Articular chondrocyte of knee joint (primary cell): ENCODE results near the gene MS4A6E. TPM values are rescaled to one million over a fixed set of nuclear protein-coding genes. Genes with fewer than 3 reads are reported as not detected.

Experiments used
- total RNA-seq: library from RNA; depleted of rRNA; stranded (reverse); fragments of >200 nt; gene quantifications from 2 replicates; pipeline ENCODE4 v1.2.3, GENCODE V29; 2012

The MS4A6E gene
- not detected in 2 replicates for total RNA-seq

GRCh38 chr11:60326955-60327354 is at the start of gene MS4A6E:
Gene MS4A6E, plus strand, starts transcription at chr11:60327255. Its CDS starts 7,641 bp downstream, at chr11:60334896.

GRCh38 chr11:60280412-60280811 is 46.6 kb upstream of the MS4A6E start, which contains the start of gene MS4A4A:
Gene MS4A4A, plus strand, starts transcription at chr11:60280666. Its CDS starts 10 bp downstream, at chr11:60280676.

GRCh38 chr11:60378354-60378753 is 51.3 kb downstream of the MS4A6E start, which contains the start of gene MS4A7:
Gene MS4A7, plus strand, starts transcription at chr11:60378532. Its CDS starts 4,610 bp downstream, at chr11:60383142.

Other genes starting within 250 kb of the MS4A6E start
- not detected in 2 replicates for gene MS4A2, start 238.6 kb upstream of the MS4A6E start, total RNA-seq
- not detected in 2 replicates for gene MS4A6A, start 144.2 kb upstream of the MS4A6E start, total RNA-seq
- not detected in 2 replicates for gene MS4A4E, start 84.1 kb upstream of the MS4A6E start, total RNA-seq
- gene MS4A4A, start 46.6 kb upstream of the MS4A6E start, total RNA-seq, result not detected in 2 replicates
- not detected in 2 replicates for gene MS4A7, start 51.3 kb downstream of the MS4A6E start, total RNA-seq
- not detected in 2 replicates for gene MS4A14, start 69.2 kb downstream of the MS4A6E start, total RNA-seq
- not detected in 2 replicates for gene MS4A5, start 102.3 kb downstream of the MS4A6E start, total RNA-seq
- gene MS4A1, start 128.6 kb downstream of the MS4A6E start, total RNA-seq, result not detected in 2 replicates
- gene MS4A12, start 165.5 kb downstream of the MS4A6E start, total RNA-seq, result not detected in 2 replicates
- gene MS4A13, start 188.1 kb downstream of the MS4A6E start, total RNA-seq, result not detected in 2 replicates